Uterus (tissue), 2 donors: ENCODE results near the gene PAQR8.

Source experiments
- POLR2A ChIP-seq, 2 donors: fragments of 450-650 bp; IDR thresholded peaks; one replicate each; pipeline ENCODE4 v1.6.1; 2016; ENCODE audit warnings: antibody characterized with exemption in 2 of 2, mild to moderate bottlenecking in 1 of 2, moderate library complexity in 1 of 2
- TF ChIP-seq, protein P1 (sequence below), 4 experiments: fragments of 200-600 bp in 2 of 4; fragments of 450-650 bp in 2 of 4; sonication (generic) in 2 of 4; IDR thresholded peaks; one replicate each; pipeline ENCODE4 v1.5.1; 2016 to 2019; ENCODE audit warnings: antibody characterized with exemption in 4 of 4, mild to moderate bottlenecking in 2 of 4, moderate library complexity in 1 of 4

DNA sequence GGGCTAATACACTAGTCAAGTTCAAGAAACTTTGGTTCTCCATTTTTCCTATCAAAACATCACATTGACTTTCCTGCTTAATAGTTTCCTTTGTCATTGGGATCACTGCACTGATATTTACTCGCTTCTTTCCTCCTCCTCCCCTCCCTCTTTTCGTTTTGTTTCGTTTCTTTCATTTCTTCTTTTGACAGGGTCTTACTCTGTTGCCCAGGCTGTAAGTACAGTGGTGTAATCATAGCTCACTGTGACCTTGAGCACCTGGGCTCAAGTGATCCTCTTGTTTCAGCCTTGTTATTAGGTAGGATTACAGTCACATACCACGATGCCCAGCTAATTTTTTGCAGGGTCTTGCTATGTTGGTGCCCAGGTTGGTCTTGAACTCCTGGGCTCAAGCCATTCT is 12.3 kb downstream of the PAQR8 start:
- TF ChIP-seq, protein P1, sequence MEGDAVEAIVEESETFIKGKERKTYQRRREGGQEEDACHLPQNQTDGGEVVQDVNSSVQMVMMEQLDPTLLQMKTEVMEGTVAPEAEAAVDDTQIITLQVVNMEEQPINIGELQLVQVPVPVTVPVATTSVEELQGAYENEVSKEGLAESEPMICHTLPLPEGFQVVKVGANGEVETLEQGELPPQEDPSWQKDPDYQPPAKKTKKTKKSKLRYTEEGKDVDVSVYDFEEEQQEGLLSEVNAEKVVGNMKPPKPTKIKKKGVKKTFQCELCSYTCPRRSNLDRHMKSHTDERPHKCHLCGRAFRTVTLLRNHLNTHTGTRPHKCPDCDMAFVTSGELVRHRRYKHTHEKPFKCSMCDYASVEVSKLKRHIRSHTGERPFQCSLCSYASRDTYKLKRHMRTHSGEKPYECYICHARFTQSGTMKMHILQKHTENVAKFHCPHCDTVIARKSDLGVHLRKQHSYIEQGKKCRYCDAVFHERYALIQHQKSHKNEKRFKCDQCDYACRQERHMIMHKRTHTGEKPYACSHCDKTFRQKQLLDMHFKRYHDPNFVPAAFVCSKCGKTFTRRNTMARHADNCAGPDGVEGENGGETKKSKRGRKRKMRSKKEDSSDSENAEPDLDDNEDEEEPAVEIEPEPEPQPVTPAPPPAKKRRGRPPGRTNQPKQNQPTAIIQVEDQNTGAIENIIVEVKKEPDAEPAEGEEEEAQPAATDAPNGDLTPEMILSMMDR (IDR thresholded peaks at IDR 0.05), result no peak
- TF ChIP-seq POLR2A (IDR thresholded peaks at IDR 0.05), result no peak
